Retina (tissue), 1 donor: Measurements from ENCODE around the gene TSPAN14.
A peak's percentile ranks its signal among the peaks of the same experiment; 100 is the strongest.
"Not testable (repeated sequence)": the region's sequence is repeated elsewhere in the genome, so short reads cannot be mapped to it uniquely, and the experiment has no call there.

ENCODE experiments used
- DNase-seq: peaks from one replicate; pipeline ENCODE4 v3.0.0-alpha.2; 2016

TSPAN14 gene

DNA sequence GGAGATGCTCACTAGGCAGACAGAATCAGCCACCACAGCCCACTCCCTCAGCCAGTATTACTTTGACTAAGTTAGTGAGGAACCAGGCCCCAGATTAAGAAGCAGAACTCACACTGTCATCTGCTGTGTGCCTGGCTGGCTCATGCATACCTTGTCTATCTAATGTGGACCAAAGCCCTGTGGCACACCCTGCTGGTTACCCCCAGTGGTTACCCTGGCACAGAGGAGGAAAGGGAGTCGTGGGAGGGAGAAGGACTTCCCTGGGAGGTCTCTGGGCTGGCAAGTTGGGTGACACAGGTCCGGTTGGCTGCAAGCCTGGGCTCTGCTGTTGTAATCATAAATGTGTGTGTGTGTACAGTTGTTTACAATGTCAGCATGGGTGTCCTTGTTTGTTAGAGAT lies 76.1 kb downstream of the TSPAN14 start:
- DNase-seq = no peak

DNA sequence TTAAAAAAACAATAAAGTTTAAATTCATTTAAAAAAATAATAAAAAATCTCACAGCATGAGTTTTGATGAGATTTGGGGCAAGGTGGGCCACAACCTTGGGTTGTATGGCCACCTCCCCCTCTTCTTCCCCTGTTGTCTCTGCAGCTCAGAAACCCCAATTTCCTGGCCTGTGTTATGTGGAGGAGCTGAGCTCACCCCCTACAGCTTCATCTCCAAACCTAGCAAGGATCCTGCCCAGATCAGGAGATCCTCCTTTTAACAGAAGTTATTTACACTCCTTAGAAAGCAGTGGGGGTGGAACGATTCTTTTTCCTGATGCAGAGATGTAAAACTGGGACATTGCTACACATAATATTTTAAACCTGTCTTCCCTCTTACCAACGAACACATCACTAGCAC lies 76.7 kb downstream of the TSPAN14 start:
- no peak for DNase-seq

DNA sequence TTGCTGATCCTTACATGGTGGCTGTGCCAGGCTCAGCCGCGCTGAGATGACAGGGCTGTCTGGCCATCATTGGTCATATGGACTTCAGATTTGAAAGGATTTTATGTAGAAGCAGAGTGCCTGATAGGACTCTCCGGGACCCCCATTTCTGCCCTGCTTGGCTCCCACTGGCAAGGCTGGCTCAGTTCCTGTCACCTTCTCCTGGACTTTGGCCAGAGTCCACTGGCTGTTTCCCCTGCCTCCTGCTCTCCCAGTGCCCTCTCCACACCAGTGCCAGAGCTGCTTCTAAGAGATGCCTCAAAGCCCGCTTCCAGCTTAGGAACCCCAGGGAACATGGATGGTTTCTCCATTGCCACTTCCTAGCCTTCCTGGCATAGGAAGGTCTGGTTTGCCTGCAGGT lies 78.5 kb downstream of the TSPAN14 start:
- DNase-seq = no peak

DNA sequence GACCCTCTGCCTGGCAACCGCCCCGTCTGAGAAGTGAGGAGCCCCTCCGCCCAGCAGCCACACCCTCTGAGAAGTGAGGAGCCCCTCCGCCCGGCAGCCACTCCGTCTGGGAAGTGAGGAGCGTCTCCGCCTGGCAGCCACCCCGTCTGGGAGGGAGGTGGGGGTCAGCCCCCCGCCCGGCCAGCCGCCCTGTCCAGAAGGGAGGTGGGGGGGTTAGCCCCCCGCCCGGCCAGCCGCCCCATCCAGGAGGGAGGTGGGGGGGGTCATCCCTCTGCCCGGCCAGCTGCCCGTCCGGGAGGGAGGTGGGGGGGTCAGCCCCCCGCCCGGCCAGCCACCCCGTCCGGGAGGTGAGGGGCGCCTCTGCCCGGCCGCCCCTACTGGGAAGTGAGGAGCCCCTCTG lies 79.9 kb downstream of the TSPAN14 start:
- not testable (repeated sequence) for DNase-seq

DNA sequence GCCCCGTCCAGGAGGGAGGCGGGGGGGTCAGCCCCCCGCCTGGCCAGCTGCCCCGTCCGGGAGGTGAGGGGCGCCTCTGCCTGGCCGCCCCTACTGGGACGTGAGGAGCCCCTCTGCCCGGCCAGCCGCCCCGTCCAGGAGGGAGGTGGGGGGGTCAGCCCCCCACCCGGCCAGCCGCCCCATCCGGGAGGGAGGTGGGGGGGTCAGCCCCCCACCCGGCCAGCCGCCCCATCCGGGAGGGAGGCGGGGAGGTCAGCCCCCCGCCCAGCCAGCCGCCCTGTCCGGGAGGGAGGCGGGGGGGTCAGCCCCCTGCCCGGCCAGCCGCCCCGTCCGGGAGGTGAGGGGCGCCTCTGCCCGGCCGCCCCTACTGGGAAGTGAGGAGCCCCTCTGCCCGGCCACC lies 80.5 kb downstream of the TSPAN14 start:
- DNase-seq = not testable (repeated sequence)

DNA sequence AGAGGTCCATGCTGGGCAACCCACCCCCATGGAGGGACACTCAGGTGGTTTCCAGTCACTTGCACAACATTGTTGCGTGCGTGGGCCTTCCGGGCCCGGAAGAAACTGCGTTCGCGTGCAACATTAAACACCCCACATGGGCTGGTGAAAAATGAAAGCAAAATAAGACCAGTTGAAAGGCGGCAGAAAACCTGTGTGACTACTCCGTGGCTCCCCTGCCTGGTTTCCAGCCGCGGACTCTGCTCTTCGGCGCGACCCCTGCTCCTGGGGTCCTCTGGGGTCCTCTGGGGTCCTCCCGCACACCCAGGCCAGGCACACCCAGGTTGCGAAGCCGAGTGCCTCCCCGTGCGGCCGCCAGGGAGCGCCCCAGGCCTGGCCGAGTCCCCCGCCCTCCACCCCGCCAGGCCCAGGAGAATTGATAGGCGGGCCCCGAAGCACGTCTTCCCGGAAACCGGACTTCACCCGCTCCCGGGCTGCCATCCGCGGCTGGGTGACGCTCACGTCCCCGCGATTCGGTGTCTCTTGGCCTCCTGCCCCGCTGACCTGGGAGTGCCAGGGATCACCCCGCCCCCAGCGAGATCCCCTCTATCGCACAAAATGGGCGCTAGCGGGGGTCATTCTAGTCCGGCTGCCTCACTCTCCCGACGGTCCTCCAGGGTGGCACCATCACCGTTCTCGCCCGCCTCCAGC lies 81.7 kb downstream of the TSPAN14 start:
- DNase-seq = peak; percentile 69

DNA sequence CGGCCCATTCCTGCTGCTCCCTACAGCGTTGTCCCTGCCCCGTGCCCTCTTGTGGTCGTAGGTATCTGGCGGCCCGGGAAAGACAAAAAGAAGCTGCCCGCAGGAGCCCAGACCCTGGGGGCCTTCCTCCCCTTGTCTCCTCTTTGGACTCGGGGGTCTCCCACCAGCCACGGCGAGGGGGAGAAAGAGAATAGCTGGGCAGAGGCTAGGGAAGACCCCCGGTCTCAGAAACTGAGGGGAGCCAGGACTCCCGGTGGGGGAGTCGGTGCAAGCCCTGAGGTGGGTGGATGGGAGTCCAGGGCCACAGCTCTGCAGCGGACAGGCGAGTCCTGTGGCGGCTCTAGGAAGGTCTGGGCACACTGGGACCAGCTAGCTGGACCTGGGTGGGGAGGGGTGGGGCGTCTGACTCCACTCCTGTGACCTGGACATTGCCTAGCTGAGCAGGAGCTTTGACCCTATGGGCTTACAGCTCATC lies 82.3 kb downstream of the TSPAN14 start:
- DNase-seq = no peak

DNA sequence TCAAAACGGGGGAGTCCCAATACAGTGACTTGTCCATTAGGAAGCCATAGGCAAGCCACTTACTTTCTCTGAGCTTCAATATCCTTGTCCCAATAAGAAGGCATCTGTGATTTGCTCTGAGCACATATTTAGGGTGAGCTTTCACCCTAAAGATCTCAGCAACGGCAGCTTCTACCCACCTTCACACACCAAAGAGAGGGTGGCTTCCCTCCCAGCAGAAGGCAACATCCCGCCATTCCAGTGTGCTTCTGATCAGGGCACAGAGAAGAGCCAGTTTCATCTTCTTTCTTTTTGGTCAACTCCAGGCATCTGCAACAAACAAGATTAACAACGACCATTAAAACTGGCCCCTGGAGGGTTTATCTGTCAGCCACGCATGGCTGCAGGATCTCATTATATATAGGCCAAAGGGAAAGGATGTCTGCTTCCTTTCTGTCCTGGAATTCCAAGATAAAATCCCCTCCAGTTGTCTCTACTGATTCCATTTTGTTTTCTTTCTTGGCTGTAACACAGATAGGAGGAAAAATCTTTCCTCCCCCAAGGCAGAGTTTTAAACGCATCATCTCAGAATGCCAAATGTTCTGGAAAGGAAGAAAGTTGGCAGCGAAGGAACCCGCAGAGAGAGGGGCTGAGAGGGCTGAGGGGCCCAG lies 83.1 kb downstream of the TSPAN14 start:
- DNase-seq = peak; percentile 26

DNA sequence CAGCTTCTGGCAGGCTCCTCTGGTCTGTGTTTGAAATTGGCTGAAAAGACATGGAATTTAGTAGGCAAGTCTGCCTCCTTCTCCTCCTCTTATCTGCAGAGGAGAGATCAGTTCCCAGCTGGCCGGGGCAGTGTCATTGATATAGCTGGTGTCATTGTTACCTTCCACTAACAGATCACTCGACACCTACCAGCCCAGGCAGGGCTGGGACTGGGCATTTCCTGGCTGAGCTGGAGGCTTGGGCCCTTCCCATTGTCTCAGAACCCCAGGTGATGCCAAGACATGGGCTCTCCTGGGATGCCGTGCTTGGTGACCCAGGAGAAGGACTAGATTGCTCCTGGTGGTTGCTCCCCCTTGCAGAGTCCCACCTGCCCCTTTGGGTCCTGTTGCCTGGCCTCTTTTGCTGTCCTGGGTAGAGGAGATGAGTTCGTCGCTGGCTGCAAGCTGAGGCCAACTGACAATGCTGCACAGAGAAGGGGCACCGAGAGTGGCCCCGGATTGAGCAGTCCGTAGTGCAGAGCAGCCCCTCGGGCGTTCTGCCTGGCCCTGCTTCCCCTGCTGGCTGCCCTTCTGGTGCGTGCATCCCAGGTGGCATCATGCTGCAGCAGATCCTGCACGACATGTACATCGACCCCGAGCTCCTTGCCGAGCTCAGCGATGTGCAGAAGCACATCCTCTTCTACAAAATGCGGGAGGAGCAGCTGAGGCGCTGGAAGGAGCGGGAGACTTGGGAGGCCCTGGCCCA lies 83.8 kb downstream of the TSPAN14 start, which contains the start of gene SH2D4B:
SH2D4B (plus strand) TSS at position 167 of the 745 bp plus-strand sequence; CDS start at position 597, 430 bp downstream.
- peak; percentile 29 for DNase-seq

DNA sequence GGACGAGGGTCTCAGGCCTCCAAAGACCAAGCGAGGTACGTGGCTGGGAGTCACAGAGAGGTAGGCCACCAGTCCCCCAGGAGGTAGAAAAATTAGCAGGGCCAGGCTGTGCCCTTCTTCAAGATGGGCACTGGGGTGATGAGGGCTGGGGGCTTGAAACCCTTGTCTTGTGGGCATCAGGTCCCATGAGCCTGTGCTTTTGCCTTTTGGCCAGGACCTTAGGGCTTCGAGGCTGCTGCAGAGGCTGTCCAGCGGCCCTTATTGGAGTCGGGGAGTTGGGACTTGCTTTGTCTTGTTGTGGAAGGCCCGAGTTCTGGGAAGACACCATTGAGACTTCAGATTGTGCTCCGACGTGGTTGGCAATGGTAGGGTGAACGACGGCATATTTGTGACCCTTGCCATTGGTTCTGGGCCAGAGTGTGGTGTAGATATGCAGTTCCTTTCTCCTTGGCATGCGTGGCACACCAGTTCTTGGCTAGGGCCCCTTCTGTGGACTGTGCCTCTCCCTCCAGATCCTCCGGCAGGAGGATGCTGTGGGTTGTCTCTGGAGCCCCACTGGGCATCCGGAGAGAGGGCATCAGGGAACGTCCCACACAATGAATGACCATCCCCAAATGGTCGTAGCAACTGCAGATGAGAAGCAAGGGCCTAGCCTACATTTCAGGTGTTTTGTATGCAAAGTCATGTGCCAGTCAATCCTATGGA lies 84.5 kb downstream of the TSPAN14 start:
- DNase-seq = no peak

DNA sequence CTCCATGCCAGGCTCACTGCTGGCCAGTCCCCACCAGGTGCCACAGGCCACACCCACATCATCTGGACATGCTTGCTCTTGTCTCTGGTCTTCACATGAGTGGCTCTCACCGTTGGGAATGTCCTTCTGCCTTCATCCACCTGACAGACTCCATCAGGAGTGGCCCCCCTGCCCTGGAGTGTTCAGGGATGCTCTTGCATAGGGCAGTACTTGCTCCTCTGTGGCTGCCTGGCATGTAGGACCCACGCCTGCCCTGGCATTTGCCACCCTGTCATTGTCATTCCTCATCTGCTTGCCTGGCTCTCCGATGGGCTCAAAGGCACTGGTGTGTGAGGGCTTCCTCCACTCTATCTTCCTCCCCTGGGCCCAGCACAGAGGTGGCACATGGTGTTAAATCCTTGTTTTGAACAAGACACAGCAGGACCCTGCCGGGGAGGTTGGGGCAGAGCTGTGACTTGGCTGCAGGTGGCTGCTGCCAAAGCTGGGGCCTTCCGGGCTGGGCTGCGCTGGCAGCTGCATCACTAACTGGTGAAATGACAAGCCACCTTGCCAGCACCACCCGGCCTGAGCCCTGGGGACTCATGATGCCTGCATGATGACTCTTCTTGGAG lies 85.4 kb downstream of the TSPAN14 start:
- DNase-seq = no peak

DNA sequence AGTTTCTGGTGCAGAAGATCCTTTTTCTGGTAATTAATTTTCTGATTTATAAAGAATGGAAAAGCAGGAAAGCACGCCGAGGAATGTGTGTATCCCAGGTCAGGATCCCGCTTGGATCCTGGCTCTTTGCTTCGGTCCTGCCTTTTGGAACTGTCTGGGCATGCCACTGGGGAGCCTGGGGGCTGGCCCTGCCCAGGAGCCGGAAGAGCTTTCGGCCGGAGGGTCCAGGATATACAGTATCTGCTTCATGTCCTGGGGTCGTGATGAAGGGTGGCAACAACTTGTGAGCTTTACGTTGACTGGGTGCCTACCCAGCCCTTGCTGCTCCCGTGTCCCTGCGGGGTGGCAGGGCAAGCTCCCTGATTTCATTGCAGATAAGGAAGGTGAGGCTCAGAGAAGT lies 86.0 kb downstream of the TSPAN14 start:
- DNase-seq = no peak

DNA sequence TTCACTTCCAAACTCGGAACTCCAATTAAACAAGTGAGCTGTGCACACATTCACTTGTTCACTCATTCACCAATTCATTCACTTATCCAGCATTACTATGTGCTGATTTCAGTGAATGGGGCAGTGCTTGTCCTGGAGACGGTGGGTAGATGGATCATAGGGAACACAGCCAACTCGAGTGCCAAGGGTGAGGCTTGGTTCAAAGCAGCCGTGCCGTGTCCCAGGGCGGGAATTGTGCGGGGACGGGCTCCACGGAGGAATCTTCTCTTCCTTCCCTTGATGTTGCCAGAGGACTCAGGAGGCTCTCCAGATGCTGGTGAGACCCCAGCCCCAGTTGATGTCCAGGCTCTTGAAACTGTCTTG lies 86.5 kb downstream of the TSPAN14 start:
- DNase-seq = no peak

DNA sequence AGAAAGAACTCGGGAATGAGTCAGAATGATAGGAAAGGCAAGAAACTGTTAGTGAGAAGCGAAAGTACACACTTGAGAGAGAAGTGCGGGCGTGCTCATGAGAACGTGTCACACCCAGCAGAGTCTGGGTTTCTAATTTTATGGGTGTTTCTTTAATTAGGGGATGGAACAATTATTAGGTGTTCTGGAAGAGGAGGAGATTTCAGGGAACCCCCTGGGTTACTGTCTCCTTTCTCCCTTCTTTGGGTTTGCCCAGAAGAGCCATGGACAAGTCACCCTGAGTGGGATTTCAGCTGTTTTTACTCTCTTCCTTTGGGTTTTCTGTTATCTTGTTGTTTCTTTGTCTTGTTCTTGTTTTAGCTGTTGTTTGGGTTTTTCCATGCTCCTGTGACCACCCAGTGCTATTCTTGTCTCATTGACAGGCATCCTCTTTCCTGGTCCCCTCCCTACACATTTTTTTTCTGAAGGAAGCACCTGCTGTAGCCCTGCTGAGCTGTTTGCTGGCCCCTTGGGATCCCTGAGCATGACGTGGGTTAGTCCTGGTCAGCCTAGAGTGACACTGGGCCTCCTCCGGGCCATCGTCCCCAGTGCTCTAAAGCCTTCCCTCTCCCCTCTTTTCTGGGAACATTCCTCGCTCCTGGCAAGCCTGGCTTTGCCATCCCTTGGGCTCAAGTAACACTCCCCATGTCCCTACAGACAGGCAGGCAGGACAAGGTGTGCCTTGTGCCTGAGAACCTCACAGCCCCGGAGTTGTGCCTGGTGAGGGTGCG lies 87.1 kb downstream of the TSPAN14 start:
- DNase-seq = no peak

DNA sequence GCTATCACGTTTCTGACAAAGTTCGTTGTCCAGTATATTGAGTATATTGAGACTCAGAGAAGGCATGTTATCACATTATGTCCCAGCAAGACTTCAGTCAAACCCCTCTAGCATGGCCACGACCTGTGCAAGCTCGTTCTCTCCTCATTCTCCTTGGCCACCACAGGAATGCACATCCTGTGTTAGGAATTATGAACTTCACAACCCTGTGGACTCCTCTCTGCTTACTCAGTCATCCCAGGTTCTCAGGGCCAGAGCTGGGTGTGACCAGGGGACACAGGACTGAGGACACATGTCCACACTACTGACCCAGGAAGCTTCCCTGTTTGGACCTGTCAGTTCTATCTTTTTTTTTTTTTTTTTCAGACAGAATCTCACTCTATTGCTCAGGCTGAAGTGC lies 87.9 kb downstream of the TSPAN14 start:
- DNase-seq = no peak

DNA sequence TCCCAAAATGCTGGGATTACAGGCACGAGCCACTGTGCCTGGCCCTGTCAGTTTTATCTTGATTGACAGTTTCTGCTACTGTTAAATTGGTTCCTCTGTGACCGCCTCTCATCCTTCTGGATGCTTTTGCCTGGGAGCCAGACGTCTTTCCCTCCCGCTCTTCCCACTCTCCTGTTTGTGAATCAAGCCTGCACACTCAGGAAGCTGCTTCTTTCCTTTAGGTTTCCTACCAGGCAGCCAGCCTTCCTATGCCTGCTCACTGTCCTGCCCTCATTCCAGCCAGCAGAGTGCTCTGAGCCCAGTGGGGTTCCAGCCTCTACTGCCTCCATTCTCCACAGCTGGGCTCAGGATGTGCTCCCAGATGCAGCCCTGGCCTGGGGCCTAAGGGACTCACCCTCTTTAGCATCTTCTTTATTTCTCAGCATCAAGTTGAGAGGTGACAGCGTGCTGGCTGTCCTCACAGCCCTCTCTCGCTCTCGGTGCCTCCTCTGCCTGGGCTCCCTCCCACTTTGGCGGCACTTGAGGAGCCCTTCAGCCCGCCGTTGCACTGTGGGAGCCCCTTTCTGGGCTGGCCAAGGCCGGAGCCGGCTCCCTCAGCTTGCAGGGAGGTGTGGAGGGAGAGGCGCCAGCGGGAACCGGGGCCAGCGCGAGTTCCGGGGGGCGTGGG lies 88.7 kb downstream of the TSPAN14 start:
- no peak for DNase-seq

DNA sequence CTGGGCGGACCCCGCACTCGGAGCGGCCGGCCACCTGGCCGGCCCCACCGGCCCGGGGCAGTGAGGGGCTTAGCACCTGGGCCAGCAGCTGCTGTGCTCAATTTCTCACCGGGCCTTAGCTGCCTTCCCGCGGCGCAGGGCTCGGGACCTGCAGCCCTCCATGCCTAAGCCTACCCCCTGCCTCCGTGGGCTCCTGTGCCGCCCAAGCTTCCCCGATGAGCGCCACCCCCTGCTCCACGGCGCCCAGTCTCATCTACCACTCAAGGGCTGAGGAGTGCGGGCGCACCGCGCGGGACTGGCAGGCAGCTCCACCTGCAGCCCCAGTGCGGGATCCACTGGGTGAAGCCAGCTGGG lies 89.2 kb downstream of the TSPAN14 start:
- not testable (repeated sequence) for DNase-seq

DNA sequence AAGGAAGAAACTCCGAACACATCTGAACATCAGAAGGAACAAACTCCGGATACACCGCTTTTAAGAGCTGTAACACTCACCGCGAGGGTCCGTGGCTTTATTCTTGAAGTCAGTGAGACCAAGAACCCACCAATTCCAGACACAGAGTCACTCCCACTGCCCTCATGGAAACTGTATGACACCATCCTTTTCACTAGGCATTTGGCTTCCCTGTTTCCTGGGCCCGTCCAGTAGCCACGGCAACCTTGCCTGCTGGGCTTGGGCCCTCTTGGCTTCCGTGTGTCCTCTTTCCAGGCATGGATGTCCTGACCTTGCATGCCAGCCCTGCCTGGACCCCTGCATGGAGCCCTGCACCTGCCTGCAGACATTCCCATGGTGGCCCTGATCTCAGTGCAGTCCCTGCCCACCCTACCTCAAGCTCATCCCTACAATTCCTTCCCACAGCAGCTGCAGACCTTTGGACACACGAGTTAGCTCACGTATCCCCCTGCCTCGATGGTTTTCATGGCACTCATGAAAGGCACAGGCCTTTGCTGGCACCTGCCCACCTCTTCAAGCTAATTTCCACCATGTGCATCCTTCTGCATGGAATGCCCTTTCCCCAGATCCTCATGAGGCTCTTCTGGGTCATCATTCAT lies 90.3 kb downstream of the TSPAN14 start:
- DNase-seq = no peak

DNA sequence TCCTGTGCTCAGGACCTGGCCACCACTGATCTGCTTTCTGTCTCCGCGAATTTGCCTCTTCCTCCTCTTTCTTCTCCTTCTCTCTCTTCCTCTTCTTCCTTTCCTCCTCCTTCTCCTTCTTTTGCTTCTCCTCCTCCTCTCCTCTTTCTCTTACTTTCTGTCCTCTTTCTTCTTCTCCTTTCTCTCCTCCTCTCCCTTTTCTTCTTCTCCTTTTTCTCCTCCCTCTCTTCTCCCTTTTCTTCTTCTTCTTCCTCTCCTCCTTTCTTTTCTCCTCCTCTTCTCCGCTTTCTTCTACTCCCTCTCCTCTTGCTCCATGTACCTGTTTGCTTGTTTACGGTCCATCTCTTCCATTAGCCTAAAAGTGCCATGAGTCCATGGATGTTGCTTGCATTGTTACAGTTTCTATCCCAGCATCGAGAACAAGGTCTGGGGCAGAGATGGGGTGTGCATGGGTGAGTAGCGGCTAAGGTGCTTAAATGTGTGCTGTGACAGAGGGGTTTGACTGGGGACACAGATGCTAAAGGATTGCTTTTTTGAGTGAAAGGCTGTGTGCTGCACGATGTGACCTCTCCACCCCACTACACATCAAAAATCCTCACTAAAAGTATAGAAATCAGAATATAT lies 91.3 kb downstream of the TSPAN14 start:
- DNase-seq = no peak

DNA sequence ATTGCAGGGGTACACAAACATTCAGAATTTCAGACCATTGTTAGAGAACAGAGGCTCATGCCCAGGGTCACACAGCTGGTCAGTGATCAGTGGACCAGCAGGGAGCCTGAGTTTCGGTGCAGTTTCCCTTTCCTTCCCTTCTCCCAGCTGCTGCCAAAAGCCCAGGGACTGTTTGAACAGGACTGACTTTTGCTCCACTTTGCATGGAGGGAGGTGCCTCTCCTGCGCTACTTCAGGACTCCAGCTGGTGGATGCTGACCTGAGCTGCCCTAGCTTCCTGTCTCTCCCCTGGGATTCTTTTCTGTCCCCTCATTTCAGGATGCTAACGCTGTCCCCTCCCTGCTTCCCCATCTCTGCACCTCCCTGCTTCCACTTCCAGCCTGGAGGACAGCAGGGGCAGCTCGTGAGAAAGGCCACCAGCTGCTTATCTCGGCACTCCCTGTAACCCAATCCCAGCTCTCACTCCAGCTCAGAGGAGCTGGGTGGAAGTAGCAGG lies 98.1 kb downstream of the TSPAN14 start:
- peak; percentile 47 for DNase-seq
